ENCODE results near the gene TICRR. TPM values are rescaled to one million over a fixed set of nuclear protein-coding genes. Genes with fewer than 3 reads are reported as not detected.

TICRR gene
- total and polyA plus RNA-seq, 3 experiments from 2014 or later = 14.0 TPM; not detected in 1

- POLR2A ChIA-PET = no interaction called here
Measured at GRCh38 chr15:89613031-89613430, 37.8 kb downstream of the TICRR start.

GRCh38 chr15:89614164-89614563 is 38.9 kb downstream of the TICRR start:
- no peak overlapping the region for H3K4me3 Mint-ChIP-seq
- no peak for DNase-seq
- ChIA-PET POLR2A (no interaction called here), CTCF (no interaction called here)
- no peaks in the 10 kb centered on the region for H3K4me1 Mint-ChIP-seq
- H3K27me3 Mint-ChIP-seq = peaks cover 0 to 1% of the 10 kb centered on the region in 2 donors
- H3K36me3 ChIP-seq (ENCODE audit: insufficient read depth, low read length) = no peaks in the 10 kb centered on the region
- peaks cover 3 to 13% (median 4%) of the 10 kb centered on the region in 3 donors for H3K36me3 Mint-ChIP-seq
- no peaks in the 10 kb centered on the region for H3K9me3 ChIP-seq (ENCODE audit: low read length)
- no peak overlapping the region for H3K4me3 ChIP-seq (ENCODE audit: low read length)
- H3K27ac Mint-ChIP-seq = no peak overlapping the region
- no peaks in the 10 kb centered on the region for H3K27me3 ChIP-seq (ENCODE audit: insufficient read depth, low read length, poor library complexity, severe bottlenecking)
- H3K27ac ChIP-seq (ENCODE audit: low read depth, low read length) = no peak overlapping the region
- H3K9me3 Mint-ChIP-seq = peaks cover 19 to 26% (median 21%) of the 10 kb centered on the region in 5 donors
- no peaks in the 10 kb centered on the region for H3K4me1 ChIP-seq (ENCODE audit: insufficient read depth, low read length)

More at GRCh38 chr15:89613031-89613430, 37.8 kb downstream of the TICRR start:
- Mint-ChIP-seq H3K4me3 (no peak overlapping the region), H3K9me3 (peaks cover 19 to 26% (median 21%) of the 10 kb centered on the region in 5 donors), H3K27ac (no peak overlapping the region), H3K27me3 (peaks cover 0 to 1% of the 10 kb centered on the region in 2 donors), H3K36me3 (peaks cover 3 to 13% (median 4%) of the 10 kb centered on the region in 3 donors), H3K4me1 (no peaks in the 10 kb centered on the region)
- no peak for DNase-seq
- no peak overlapping the region for H3K4me3 ChIP-seq (ENCODE audit: low read length)
- H3K27me3 ChIP-seq (ENCODE audit: insufficient read depth, low read length, poor library complexity, severe bottlenecking) = no peaks in the 10 kb centered on the region
- no peaks in the 10 kb centered on the region for H3K36me3 ChIP-seq (ENCODE audit: insufficient read depth, low read length)
- no peaks in the 10 kb centered on the region for H3K9me3 ChIP-seq (ENCODE audit: low read length)
- CTCF ChIA-PET = no interaction called here
- H3K27ac ChIP-seq (ENCODE audit: low read depth, low read length) = no peak overlapping the region
- H3K4me1 ChIP-seq (ENCODE audit: insufficient read depth, low read length) = no peaks in the 10 kb centered on the region

- Histone ChIP-seq H3K9me3 (ENCODE audit: low read length) (no peaks in the 10 kb centered on the region), H3K4me1 (ENCODE audit: insufficient read depth, low read length) (no peaks in the 10 kb centered on the region), H3K4me3 (ENCODE audit: low read length) (no peak overlapping the region), H3K36me3 (ENCODE audit: insufficient read depth, low read length) (no peaks in the 10 kb centered on the region), H3K27ac (ENCODE audit: low read depth, low read length) (no peak overlapping the region), H3K27me3 (ENCODE audit: insufficient read depth, low read length, poor library complexity, severe bottlenecking) (no peaks in the 10 kb centered on the region)
- CTCF ChIA-PET = no interaction called here
- Mint-ChIP-seq H3K36me3 (peaks cover 3 to 13% (median 4%) of the 10 kb centered on the region in 3 donors), H3K27me3 (peaks cover 0 to 1% of the 10 kb centered on the region in 2 donors), H3K4me3 (no peak overlapping the region), H3K27ac (no peak overlapping the region), H3K4me1 (no peaks in the 10 kb centered on the region), H3K9me3 (peaks cover 19 to 26% (median 21%) of the 10 kb centered on the region in 5 donors)
- DNase-seq = no peak
- POLR2A ChIA-PET = no interaction called here
Measured at GRCh38 chr15:89615135-89615534, 39.9 kb downstream of the TICRR start.

- H3K9me3 ChIP-seq (ENCODE audit: low read length) = no peaks in the 10 kb centered on the region
- Mint-ChIP-seq H3K27me3 (peaks cover 0 to 1% of the 10 kb centered on the region in 2 donors), H3K36me3 (peaks cover 3 to 13% (median 4%) of the 10 kb centered on the region in 3 donors), H3K4me1 (no peaks in the 10 kb centered on the region), H3K9me3 (peaks cover 19 to 26% (median 21%) of the 10 kb centered on the region in 5 donors), H3K4me3 (no peak overlapping the region), H3K27ac (no peak overlapping the region)
- no peak for DNase-seq
- H3K27me3 ChIP-seq (ENCODE audit: insufficient read depth, low read length, poor library complexity, severe bottlenecking) = no peaks in the 10 kb centered on the region
- CTCF ChIA-PET = no interaction called here
- no peak overlapping the region for H3K27ac ChIP-seq (ENCODE audit: low read depth, low read length)
- POLR2A ChIA-PET = no interaction called here
- H3K4me1 ChIP-seq (ENCODE audit: insufficient read depth, low read length) = no peaks in the 10 kb centered on the region
- no peaks in the 10 kb centered on the region for H3K36me3 ChIP-seq (ENCODE audit: insufficient read depth, low read length)
- H3K4me3 ChIP-seq (ENCODE audit: low read length) = no peak overlapping the region
Measured at GRCh38 chr15:89616228-89616627, 41.0 kb downstream of the TICRR start.

- no peaks in the 10 kb centered on the region for H3K9me3 Mint-ChIP-seq
- Histone ChIP-seq H3K9me3 (ENCODE audit: low read length) (no peaks in the 10 kb centered on the region), H3K27ac (ENCODE audit: low read depth, low read length) (no peak overlapping the region), H3K4me3 (ENCODE audit: low read length) (no peak overlapping the region), H3K27me3 (ENCODE audit: insufficient read depth, low read length, poor library complexity, severe bottlenecking) (no peaks in the 10 kb centered on the region), H3K4me1 (ENCODE audit: insufficient read depth, low read length) (no peaks in the 10 kb centered on the region), H3K36me3 (ENCODE audit: insufficient read depth, low read length) (no peaks in the 10 kb centered on the region)
- no peak overlapping the region for H3K27ac Mint-ChIP-seq
- H3K27me3 Mint-ChIP-seq = no peaks in the 10 kb centered on the region
- H3K4me3 Mint-ChIP-seq = no peak overlapping the region
- H3K36me3 Mint-ChIP-seq = no peaks in the 10 kb centered on the region
- ChIA-PET CTCF (no interaction called here), POLR2A (no interaction called here)
- DNase-seq = no peak
- no peaks in the 10 kb centered on the region for H3K4me1 Mint-ChIP-seq
Measured at GRCh38 chr15:89621547-89621946, 46.3 kb downstream of the TICRR start.

DNA sequence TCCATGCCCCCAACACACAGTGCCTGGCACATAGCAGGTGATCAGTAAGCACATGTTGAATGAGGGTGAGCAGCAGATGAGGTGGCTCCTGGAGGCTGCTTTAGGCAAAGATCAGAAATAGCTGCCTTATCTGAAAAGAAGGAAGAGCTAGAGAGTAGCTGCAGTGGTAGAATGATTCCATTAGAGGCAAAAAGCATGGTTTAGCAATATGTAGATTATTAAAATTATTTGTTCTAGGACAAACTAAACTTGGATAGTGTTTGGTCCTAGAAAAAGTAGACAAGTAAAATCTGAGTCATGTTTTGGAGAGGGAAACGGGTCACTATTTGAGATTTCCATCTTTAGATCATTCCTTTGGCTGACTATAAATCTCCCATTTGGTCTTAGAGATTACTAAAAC is 47.9 kb downstream of the TICRR start:
- Histone ChIP-seq H3K36me3 (ENCODE audit: insufficient read depth, low read length) (no peaks in the 10 kb centered on the region), H3K4me3 (ENCODE audit: low read length) (no peak overlapping the region), H3K27ac (ENCODE audit: low read depth, low read length) (no peak overlapping the region), H3K9me3 (ENCODE audit: low read length) (no peaks in the 10 kb centered on the region), H3K27me3 (ENCODE audit: insufficient read depth, low read length, poor library complexity, severe bottlenecking) (no peaks in the 10 kb centered on the region), H3K4me1 (ENCODE audit: insufficient read depth, low read length) (no peaks in the 10 kb centered on the region)
- DNase-seq = no peak
- Mint-ChIP-seq H3K27ac (peak overlapping the region in 1 of 8 donors; percentile 12), H3K27me3 (no peaks in the 10 kb centered on the region), H3K9me3 (no peaks in the 10 kb centered on the region), H3K36me3 (no peaks in the 10 kb centered on the region), H3K4me1 (no peaks in the 10 kb centered on the region), H3K4me3 (no peak overlapping the region)
- POLR2A ChIA-PET = no interaction called here
- CTCF ChIA-PET = no interaction called here

GRCh38 chr15:89625716-89626115 is 50.4 kb downstream of the TICRR start:
- Mint-ChIP-seq H3K36me3 (no peaks in the 10 kb centered on the region), H3K4me3 (no peak overlapping the region), H3K27me3 (no peaks in the 10 kb centered on the region), H3K9me3 (no peaks in the 10 kb centered on the region), H3K4me1 (no peaks in the 10 kb centered on the region), H3K27ac (no peak overlapping the region)
- Histone ChIP-seq H3K36me3 (ENCODE audit: insufficient read depth, low read length) (no peaks in the 10 kb centered on the region), H3K4me3 (ENCODE audit: low read length) (no peak overlapping the region), H3K4me1 (ENCODE audit: insufficient read depth, low read length) (no peaks in the 10 kb centered on the region), H3K27me3 (ENCODE audit: insufficient read depth, low read length, poor library complexity, severe bottlenecking) (no peaks in the 10 kb centered on the region), H3K9me3 (ENCODE audit: low read length) (no peaks in the 10 kb centered on the region), H3K27ac (ENCODE audit: low read depth, low read length) (no peak overlapping the region)
- POLR2A ChIA-PET = no interaction called here
- no peak for DNase-seq
- CTCF ChIA-PET = no interaction called here

GRCh38 chr15:89627256-89627970 is 52.1 kb downstream of the TICRR start:
- H3K4me3 ChIP-seq (ENCODE audit: low read length) = no peak overlapping the region
- CTCF ChIA-PET = no interaction called here
- no peaks in the 10 kb centered on the region for H3K9me3 Mint-ChIP-seq

More at GRCh38 chr15:89627256-89627970, 52.1 kb downstream of the TICRR start:
- POLR2A ChIA-PET = no interaction called here
- H3K27ac ChIP-seq (ENCODE audit: low read depth, low read length) = no peak overlapping the region
- no peaks in the 10 kb centered on the region for H3K4me1 ChIP-seq (ENCODE audit: insufficient read depth, low read length)
- H3K36me3 ChIP-seq (ENCODE audit: insufficient read depth, low read length) = no peaks in the 10 kb centered on the region
- no peaks in the 10 kb centered on the region for H3K27me3 ChIP-seq (ENCODE audit: insufficient read depth, low read length, poor library complexity, severe bottlenecking)
- no peaks in the 10 kb centered on the region for H3K36me3 Mint-ChIP-seq
- H3K4me1 Mint-ChIP-seq = no peaks in the 10 kb centered on the region
- H3K27ac Mint-ChIP-seq = no peak overlapping the region
- H3K4me3 Mint-ChIP-seq = no peak overlapping the region
- H3K9me3 ChIP-seq (ENCODE audit: low read length) = no peaks in the 10 kb centered on the region
- DNase-seq = no peak
- H3K27me3 Mint-ChIP-seq = no peaks in the 10 kb centered on the region
